ENCODE measurements around the gene CAMP. TPM values are rescaled to one million over a fixed set of nuclear protein-coding genes. Genes with fewer than 3 reads are reported as not detected.
A peak's percentile ranks its signal among the peaks of the same experiment; 100 is the strongest.

CAMP gene
- total RNA-seq, 2 experiments from 2014 or later, result not detected

DNA sequence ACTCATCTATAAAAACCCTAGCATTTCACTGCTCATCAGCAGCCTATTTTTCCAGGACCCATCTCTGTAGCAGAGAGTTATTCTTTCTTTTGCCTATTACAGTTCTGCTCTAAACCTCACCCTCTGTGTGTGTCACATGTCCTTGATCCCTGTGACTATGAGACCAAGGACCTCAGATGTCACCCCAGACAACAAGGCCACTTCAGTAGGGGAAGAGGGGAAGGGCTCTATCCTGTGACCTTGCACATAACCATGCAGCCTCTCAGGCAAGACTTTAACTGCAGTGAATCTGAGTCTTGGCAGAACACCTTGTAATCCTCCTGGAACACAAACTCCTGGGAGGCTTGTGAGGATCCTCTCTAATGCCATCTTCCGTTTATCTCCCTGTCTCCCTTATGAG, 13.2 kb downstream of the CAMP start:
- Mint-ChIP-seq H3K4me1 (ENCODE audit: low read depth) (peaks cover 13% of the 10 kb centered on the region), H3K27ac (no peak overlapping the region), H3K9me3 (no peaks in the 10 kb centered on the region), H3K36me3 (ENCODE audit: low read depth) (no peaks in the 10 kb centered on the region), H3K27me3 (no peaks in the 10 kb centered on the region), H3K4me3 (no peak overlapping the region)
- H3K27ac ChIP-seq (ENCODE audit: low read depth in 1 of 2, low read length in 2 of 2), result no peak overlapping the region
- H3K9me3 ChIP-seq (ENCODE audit: control insufficient read depth in 1 of 2, insufficient read depth in 1 of 2, low read length in 2 of 2), result no peaks in the 10 kb centered on the region
- DNase-seq (no peak), ATAC-seq (ENCODE audit: poor library complexity) (no peak)
- no peaks in the 10 kb centered on the region for H3K27me3 ChIP-seq (ENCODE audit: control insufficient read depth in 1 of 2, insufficient read depth in 2 of 2, low read length in 2 of 2)
- no peak for TF ChIP-seq CTCF (IDR thresholded peaks at IDR 0.05)
- peaks cover 9% of the 10 kb centered on the region for H3K4me1 ChIP-seq (ENCODE audit: insufficient read depth, low read length)
- POLR2A ChIA-PET, result no interaction called here
- no peaks in the 10 kb centered on the region for H3K36me3 ChIP-seq (ENCODE audit: insufficient read depth, low read length)
- CTCF ChIA-PET, result interaction anchor here (0.9 kb wide), 1 partner anchor 200 kb away, joined by 3 read pairs; no protein-coding TSS in a partner anchor
- intact Hi-C loops (cut with DNase I, micrococcal nuclease), result no loop called here
- no peak overlapping the region for H3K4me3 ChIP-seq (ENCODE audit: low read length)

DNA sequence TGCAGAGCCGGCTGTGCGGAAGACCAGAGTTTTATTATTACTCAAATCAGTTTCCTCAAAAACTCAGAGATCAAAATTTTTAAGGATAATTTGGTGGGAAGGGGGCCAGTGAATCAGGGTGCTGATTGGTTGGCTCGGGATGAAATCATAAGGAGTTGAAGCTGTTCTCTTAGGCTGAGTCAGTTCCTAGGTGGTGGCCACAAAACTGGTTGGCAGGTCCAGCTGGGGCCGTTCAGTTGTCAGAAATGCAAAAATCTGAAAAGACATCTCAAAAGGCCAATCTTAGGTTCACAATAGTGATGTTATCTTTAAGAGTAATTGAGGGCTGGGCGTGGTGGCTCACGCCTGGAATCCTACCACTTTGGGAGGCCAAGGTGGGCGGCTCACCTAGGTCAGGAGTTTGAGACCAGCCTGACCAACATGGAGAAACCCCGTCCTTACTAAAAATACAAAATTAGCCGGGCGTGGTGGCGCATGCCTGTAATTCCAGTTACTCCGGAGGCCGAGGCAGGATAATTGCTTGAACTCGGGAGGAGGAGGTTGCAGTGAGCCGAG, 15.3 kb downstream of the CAMP start:
- ChIA-PET CTCF (interaction anchor here (1.3 kb wide), 1 partner anchor 35 kb away, joined by 3 read pairs; no protein-coding TSS in a partner anchor), POLR2A (no interaction called here)
- Mint-ChIP-seq H3K27me3 (no peaks in the 10 kb centered on the region), H3K4me1 (ENCODE audit: low read depth) (peaks cover 18% of the 10 kb centered on the region), H3K9me3 (no peaks in the 10 kb centered on the region), H3K4me3 (no peak overlapping the region), H3K27ac (no peak overlapping the region), H3K36me3 (ENCODE audit: low read depth) (no peaks in the 10 kb centered on the region)
- no peak overlapping the region for H3K27ac ChIP-seq (ENCODE audit: low read depth in 1 of 2, low read length in 2 of 2)
- H3K36me3 ChIP-seq (ENCODE audit: insufficient read depth, low read length), result no peaks in the 10 kb centered on the region
- DNase-seq, result no peak
- intact Hi-C loops (cut with DNase I, micrococcal nuclease), result no loop called here
- no peak overlapping the region for H3K4me3 ChIP-seq (ENCODE audit: low read length)
- TF ChIP-seq CTCF (IDR thresholded peaks at IDR 0.05), result no peak
- no peaks in the 10 kb centered on the region for H3K27me3 ChIP-seq (ENCODE audit: control insufficient read depth in 1 of 2, insufficient read depth in 2 of 2, low read length in 2 of 2)
- no peaks in the 10 kb centered on the region for H3K9me3 ChIP-seq (ENCODE audit: control insufficient read depth in 1 of 2, insufficient read depth in 1 of 2, low read length in 2 of 2)
- ATAC-seq (ENCODE audit: poor library complexity), result no peak
- peaks cover 24% of the 10 kb centered on the region for H3K4me1 ChIP-seq (ENCODE audit: insufficient read depth, low read length)

GRCh38 chr3:48240000-48240963, 17.0 kb downstream of the CAMP start:
- Mint-ChIP-seq H3K36me3 (ENCODE audit: low read depth) (peaks cover 7% of the 10 kb centered on the region), H3K4me3 (peak overlapping the region; percentile 93), H3K9me3 (no peaks in the 10 kb centered on the region), H3K4me1 (ENCODE audit: low read depth) (peaks cover 23% of the 10 kb centered on the region), H3K27ac (peak overlapping the region; percentile 92), H3K27me3 (no peaks in the 10 kb centered on the region)
- Histone ChIP-seq H3K27ac (ENCODE audit: low read depth in 1 of 2, low read length in 2 of 2) (peak overlapping the region; percentile 43 to 85), H3K9me3 (ENCODE audit: control insufficient read depth in 1 of 2, insufficient read depth in 1 of 2, low read length in 2 of 2) (no peaks in the 10 kb centered on the region), H3K4me1 (ENCODE audit: insufficient read depth, low read length) (peaks cover 33% of the 10 kb centered on the region), H3K36me3 (ENCODE audit: insufficient read depth, low read length) (peaks cover 2% of the 10 kb centered on the region), H3K4me3 (ENCODE audit: low read length) (peak overlapping the region; percentile 93), H3K27me3 (ENCODE audit: control insufficient read depth in 1 of 2, insufficient read depth in 2 of 2, low read length in 2 of 2) (no peaks in the 10 kb centered on the region)
- ATAC-seq (ENCODE audit: poor library complexity) (peak; percentile 1), DNase-seq (no peak)
- TF ChIP-seq CTCF (IDR thresholded peaks at IDR 0.05), result no peak
- ChIA-PET POLR2A (interaction anchor here (0.6 to 2.4 kb wide), 8 partner anchors 15 to 445 kb away, joined by 3 to 32 read pairs (median 8); partner anchors contain the start of genes CCDC51, NCKIPSD, NME6 and TMA7), CTCF (interaction anchor here (0.9 to 2.9 kb wide), 8 partner anchors 11 to 316 kb away, joined by 3 to 14 read pairs (median 6); partner anchors contain the start of genes CDC25A and PFKFB4)
- intact Hi-C loops (cut with DNase I, micrococcal nuclease), result loop anchor here (1.0 to 10.0 kb wide), 4 partner anchors 51 to 62 kb away; partner anchors contain the start of genes NME6 (in 2 of the 2) and CDC25A (in 1 of the 2)
